ENCODE results near the gene SCN3B. TPM values are rescaled to one million over a fixed set of nuclear protein-coding genes. Genes with fewer than 3 reads are reported as not detected.

SCN3B gene
- total RNA-seq, 1 experiment from 2014 or later: 0.77 TPM

DNA sequence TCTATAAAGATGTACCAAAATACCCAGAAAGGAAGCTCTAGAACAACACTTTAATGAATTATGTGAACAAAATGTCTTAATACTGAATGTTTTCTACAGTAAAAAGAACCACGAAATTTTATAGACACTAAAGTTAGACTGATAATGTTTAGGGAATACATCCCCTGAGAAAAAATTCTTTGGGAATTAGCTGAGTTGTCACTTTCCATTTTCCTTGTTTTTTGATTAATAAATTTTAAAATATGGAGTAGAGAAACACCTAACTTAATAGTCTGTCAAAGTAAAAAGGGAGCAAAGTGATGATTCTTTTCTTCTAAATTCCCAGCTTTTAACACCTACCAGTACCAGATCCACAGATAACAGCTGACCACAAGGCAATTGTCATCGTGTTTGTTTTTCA is 23.1 kb upstream of the SCN3B start:
- Histone ChIP-seq H3K14ac (ENCODE audit: insufficient read depth, low read length) (no peak overlapping the region), H2AFZ (ENCODE audit: low read length) (no peak overlapping the region), H3K18ac (ENCODE audit: insufficient read length, low read depth, low read length) (no peak overlapping the region), H3K56ac (ENCODE audit: insufficient read length, low read depth, low read length) (no peak overlapping the region), H4K8ac (replicated peaks; ENCODE audit: insufficient read length, low read depth, low read length) (no peak overlapping the region), H3K23me2 (ENCODE audit: insufficient read length, low read depth, low read length, poor library complexity, severe bottlenecking) (no peaks in the 10 kb centered on the region), H3K79me1 (ENCODE audit: insufficient read depth, low read depth, low read length, poor library complexity, severe bottlenecking) (no peaks in the 10 kb centered on the region), H3K27ac (ENCODE audit: insufficient read length, low read depth, low read length) (no peak overlapping the region), H2BK5ac (ENCODE audit: insufficient read length, low read length) (no peak overlapping the region), H3K79me2 (ENCODE audit: insufficient read depth, low read length) (no peaks in the 10 kb centered on the region), H3K4me2 (ENCODE audit: insufficient read depth, insufficient read length, low read length) (no peak overlapping the region), H3K27me3 (ENCODE audit: insufficient read depth, low read length) (no peaks in the 10 kb centered on the region), H3K4ac (ENCODE audit: low read depth, low read length) (no peak overlapping the region), H3K4me1 (ENCODE audit: insufficient read depth, low read length) (no peaks in the 10 kb centered on the region), H3T11ph (ENCODE audit: low read length) (no peak overlapping the region), H2BK15ac (ENCODE audit: low read depth, low read length) (no peak overlapping the region), H4K5ac (ENCODE audit: insufficient read length, low read depth, low read length) (no peak overlapping the region), H3K9me3 (ENCODE audit: control insufficient read depth, low read depth, low read length) (no peaks in the 10 kb centered on the region), H4K20me1 (ENCODE audit: control insufficient read depth, insufficient read depth, insufficient read length) (no peaks in the 10 kb centered on the region), H3K23ac (ENCODE audit: insufficient read length, low read depth, low read length) (no peak overlapping the region), H2BK20ac (ENCODE audit: low read depth, low read length, poor library complexity, severe bottlenecking) (no peak overlapping the region), H4K91ac (ENCODE audit: insufficient read length, low read depth, low read length) (no peak overlapping the region), H2AK5ac (ENCODE audit: insufficient read length, low read length) (no peak overlapping the region), H3K9ac (ENCODE audit: extremely low read depth, insufficient read length, low read length) (no peak overlapping the region), H2BK12ac (ENCODE audit: insufficient read length, low read depth, low read length) (no peak overlapping the region), H2BK120ac (ENCODE audit: low read depth, low read length, poor library complexity, severe bottlenecking) (no peak overlapping the region)
- no peaks in the 10 kb centered on the region; a peak in 1 of 7 replicates for H3K36me3 Mint-ChIP-seq (ENCODE audit: insufficient read depth in 1 of 3, low read depth in 3 of 3)
- DNase-seq: no peak
- peaks cover 7% of the 10 kb centered on the region; the same call in 1 of the 2 replicates for H3K27me3 Mint-ChIP-seq (ENCODE audit: low read depth)
- H3K9me3 Mint-ChIP-seq: peaks cover 0 to 2% of the 10 kb centered on the region in 2 experiments; a peak in 1 of 5 replicates
- no peak overlapping the region for H3K27ac Mint-ChIP-seq
- no peak overlapping the region for H3K4me3 Mint-ChIP-seq
- H3K4me1 Mint-ChIP-seq: no peaks in the 10 kb centered on the region
- no CpG with 5 or more reads among the region's 2 CpGs for WGBS (ENCODE audit: extremely low coverage, insufficient read length, low lambda C conversion rate)
- no peak for TF ChIP-seq CTCF (conservative IDR thresholded peaks at IDR 0.05)

Data from H9 (cell line).